Loucy (cell line): ENCODE data around the gene MORC3.

Experiments
- H2AFZ ChIP-seq: fragments of 200-600 bp; sonication (generic); 2 replicates; pipeline ENCODE4 v1.6.0; 2016; ENCODE audit warnings: antibody characterized with exemption, mild to moderate bottlenecking, low read length, moderate library complexity
- H3F3A ChIP-seq: fragments of 200-600 bp; 2 replicates; pipeline ENCODE4 v1.6.0; 2016; ENCODE audit warnings: antibody characterized with exemption, low read depth, mild to moderate bottlenecking
- H3K27me3 ChIP-seq: fragments of 200-600 bp; sonication (generic); 2 replicates; pipeline ENCODE4 v1.6.1; 2014; ENCODE audit warnings: low read length, mild to moderate bottlenecking; ENCODE audit not compliant: insufficient read depth, poor library complexity, severe bottlenecking
- H3K36me3 ChIP-seq: fragments of 200-600 bp; sonication (generic); 2 replicates; pipeline ENCODE4 v1.6.1; 2016; ENCODE audit warnings: low read length; ENCODE audit not compliant: insufficient read depth
- H3K4me1 ChIP-seq: fragments of 200-600 bp; sonication (generic); 2 replicates; pipeline ENCODE4 v1.5.1; 2014; ENCODE audit warnings: low read length, mild to moderate bottlenecking; ENCODE audit not compliant: insufficient read depth, poor library complexity, severe bottlenecking
- H3K4me2 ChIP-seq: fragments of 200-600 bp; sonication (generic); 2 replicates; pipeline ENCODE4 v1.6.0; 2014; ENCODE audit warnings: antibody characterized with exemption, low read length, low read depth, mild to moderate bottlenecking; ENCODE audit not compliant: poor library complexity, severe bottlenecking
- H3K4me3 ChIP-seq: fragments of 200-600 bp; sonication (generic); 2 replicates; pipeline ENCODE4 v1.5.1; 2014; ENCODE audit warnings: low read length, mild to moderate bottlenecking, mixed read lengths; ENCODE audit not compliant: poor library complexity, severe bottlenecking
- H3K79me2 ChIP-seq: fragments of 200-600 bp; sonication (generic); 2 replicates; pipeline ENCODE4 v1.6.1; 2014; ENCODE audit warnings: low read length; ENCODE audit not compliant: insufficient read depth
- H3K9ac ChIP-seq: fragments of 200-600 bp; sonication (generic); 2 replicates; pipeline ENCODE4 v1.6.0; 2014; ENCODE audit warnings: mild to moderate bottlenecking, low read depth, low read length, moderate library complexity; ENCODE audit not compliant: poor library complexity, severe bottlenecking
- H3K9me2 ChIP-seq: fragments of 200-600 bp; sonication (generic); replicated peaks from 2 replicates; pipeline ENCODE4 v1.6.1; 2016; ENCODE audit warnings: low read depth, low read length, mixed read lengths
- H3K9me3 ChIP-seq: fragments of 200-600 bp; sonication (generic); 2 replicates; pipeline ENCODE4 v1.6.1; 2014; ENCODE audit warnings: mild to moderate bottlenecking, antibody characterized with exemption, low read length, low read depth; ENCODE audit not compliant: insufficient read depth
- H4K20me1 ChIP-seq: fragments of 200-600 bp; sonication (generic); 2 replicates; pipeline ENCODE4 v1.6.0; 2014; ENCODE audit warnings: antibody characterized with exemption, low read length, mild to moderate bottlenecking; ENCODE audit not compliant: insufficient read depth, poor library complexity, severe bottlenecking
- CTCF ChIP-seq: fragments of 200-600 bp; sonication (generic); conservative IDR thresholded peaks from 2 replicates; pipeline ENCODE4 v1.5.1; 2014; ENCODE audit warnings: mild to moderate bottlenecking, antibody characterized with exemption, low read length
- EZH2phosphoT487 ChIP-seq: fragments of 200-600 bp; IDR thresholded peaks from 2 replicates; pipeline ENCODE4 v1.6.1; 2018; ENCODE audit warnings: antibody characterized with exemption, mild to moderate bottlenecking, moderate library complexity, borderline replicate concordance

MORC3 gene

GRCh38 chr21:36422279-36423098, 102.5 kb downstream of the MORC3 start:
- H3K36me3 ChIP-seq: no peaks in the 10 kb centered on the region; the same call in 1 of the 2 replicates
- no peaks in the 10 kb centered on the region for H4K20me1 ChIP-seq
- H3F3A ChIP-seq: no peaks in the 10 kb centered on the region
- no peak overlapping the region for H2AFZ ChIP-seq
- no peaks in the 10 kb centered on the region for H3K27me3 ChIP-seq
- no peak overlapping the region for H3K9ac ChIP-seq
- TF ChIP-seq EZH2phosphoT487 (no peak), CTCF (peak; percentile 86)
- H3K4me1 ChIP-seq: no peaks in the 10 kb centered on the region
- H3K4me2 ChIP-seq: no peak overlapping the region
- no peak overlapping the region for H3K4me3 ChIP-seq
- H3K79me2 ChIP-seq: no peaks in the 10 kb centered on the region
- H3K9me3 ChIP-seq: no peaks in the 10 kb centered on the region
- no peaks in the 10 kb centered on the region for H3K9me2 ChIP-seq

- peaks cover 6% of the 10 kb centered on the region for H3K4me1 ChIP-seq
- no peaks in the 10 kb centered on the region for H3K27me3 ChIP-seq
- no peaks in the 10 kb centered on the region for H3K36me3 ChIP-seq
- H3K79me2 ChIP-seq: no peaks in the 10 kb centered on the region
- no peak for TF ChIP-seq EZH2phosphoT487
- H3K9me3 ChIP-seq: no peaks in the 10 kb centered on the region
- no peak overlapping the region for H3K4me3 ChIP-seq
- no peak overlapping the region for H2AFZ ChIP-seq
- no peaks in the 10 kb centered on the region for H3K9me2 ChIP-seq
- H3F3A ChIP-seq: no peaks in the 10 kb centered on the region
- no peaks in the 10 kb centered on the region for H4K20me1 ChIP-seq
- H3K4me2 ChIP-seq: no peak overlapping the region
- H3K9ac ChIP-seq: no peak overlapping the region
These were observed 103.9 kb downstream of the MORC3 start for GRCh38 chr21:36423771-36424433.

- Histone ChIP-seq H3K4me3 (no peak overlapping the region), H2AFZ (no peak overlapping the region), H3K9ac (no peak overlapping the region)
These were observed 104.6 kb downstream of the MORC3 start for GRCh38 chr21:36424592-36424991.

More at GRCh38 chr21:36424592-36424991, 104.6 kb downstream of the MORC3 start:
- TF ChIP-seq EZH2phosphoT487 (no peak), CTCF (no peak)
- no peaks in the 10 kb centered on the region for H3K36me3 ChIP-seq
- no peak overlapping the region for H3K4me2 ChIP-seq
- no peaks in the 10 kb centered on the region for H3K9me2 ChIP-seq
- H3F3A ChIP-seq: no peaks in the 10 kb centered on the region
- no peaks in the 10 kb centered on the region for H3K9me3 ChIP-seq
- H4K20me1 ChIP-seq: no peaks in the 10 kb centered on the region
- no peaks in the 10 kb centered on the region for H3K79me2 ChIP-seq
- no peaks in the 10 kb centered on the region for H3K27me3 ChIP-seq
- H3K4me1 ChIP-seq: peaks cover 13% of the 10 kb centered on the region
